GM15510 (cell line): ENCODE measurements around the gene WNT5B.

Experiments
- POLR2A ChIP-seq: IDR thresholded peaks from 3 replicates; pipeline ENCODE4 v1.6.1; 2011; ENCODE audit warnings: borderline replicate concordance; ENCODE audit not compliant: insufficient read length; ENCODE audit errors: extremely low read depth

The WNT5B gene

DNA sequence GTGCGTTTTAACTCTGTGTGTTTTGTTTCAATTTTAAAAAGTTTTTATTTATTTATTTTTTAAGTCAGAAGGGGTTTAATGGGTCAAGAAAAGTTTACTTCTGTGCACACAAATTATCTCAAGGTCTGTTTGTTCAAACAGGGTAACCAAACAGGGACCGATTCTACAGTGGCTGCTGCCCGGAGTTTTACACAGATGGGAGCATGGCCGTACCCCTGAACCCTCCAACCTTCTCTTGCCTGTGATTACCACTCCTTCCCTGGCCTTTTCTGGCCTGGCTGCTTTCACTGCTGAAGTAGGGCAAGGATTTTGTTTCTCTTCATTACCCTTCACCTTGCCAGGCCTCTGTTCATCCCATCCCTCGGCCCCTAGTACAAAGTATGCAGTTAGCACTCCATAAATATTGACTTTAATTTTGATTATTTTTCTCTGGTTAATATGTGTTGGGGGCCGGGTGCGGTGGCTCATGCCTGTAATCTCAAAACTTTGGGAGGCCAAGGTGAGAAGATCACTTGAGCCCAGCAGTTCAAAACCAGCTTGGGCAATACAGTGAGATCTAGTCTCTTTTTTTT lies 18.9 kb upstream of the WNT5B start:
- no peak for TF ChIP-seq POLR2A

- TF ChIP-seq POLR2A, result no peak
Observed at GRCh38 chr12:1611803-1612572, 17.0 kb upstream of the WNT5B start.

GRCh38 chr12:1613860-1614259 lies 15.2 kb upstream of the WNT5B start:
- TF ChIP-seq POLR2A, result no peak

DNA sequence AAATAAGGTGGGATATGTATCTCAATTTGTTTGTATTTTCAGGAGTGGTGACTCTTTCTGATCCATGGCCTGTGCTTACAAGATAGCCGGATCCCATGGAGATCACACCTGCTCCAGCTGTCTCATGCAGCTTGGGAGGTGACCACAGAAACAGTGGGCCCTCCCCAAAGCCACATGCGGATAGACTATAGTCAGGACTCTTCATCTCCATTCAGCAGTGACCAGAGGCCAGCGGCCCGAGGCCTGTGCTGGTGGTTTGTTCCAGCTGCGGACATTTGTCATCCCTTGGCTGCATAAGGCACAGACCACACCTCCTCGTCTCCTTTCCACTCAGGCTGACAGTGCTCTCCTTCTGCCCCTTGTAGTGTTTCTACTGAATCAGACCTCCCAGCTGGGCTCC lies 14.7 kb upstream of the WNT5B start:
- no peak for TF ChIP-seq POLR2A

- no peak for TF ChIP-seq POLR2A
Observed at GRCh38 chr12:1616233-1617066, 12.6 kb upstream of the WNT5B start.

GRCh38 chr12:1618489-1618888 lies 10.5 kb upstream of the WNT5B start:
- TF ChIP-seq POLR2A, result no peak

DNA sequence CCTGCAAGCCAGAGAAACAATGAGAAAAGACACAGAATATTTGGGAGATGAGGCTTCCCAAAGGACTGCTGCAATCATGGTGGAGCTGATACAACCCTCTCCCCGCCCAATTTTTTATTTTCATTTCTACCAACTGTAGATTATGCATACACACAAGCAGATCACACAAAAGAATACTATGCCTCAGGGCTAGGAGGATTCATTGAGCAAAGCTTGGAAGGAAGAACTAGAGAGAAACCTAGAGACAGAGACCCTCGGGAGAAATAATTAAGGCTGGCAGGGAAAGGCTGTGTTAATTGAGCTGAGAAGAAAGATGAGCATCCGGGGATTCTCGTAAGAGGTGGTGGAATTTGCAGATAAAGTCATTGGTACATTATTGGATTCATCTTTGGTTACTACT lies 9.9 kb upstream of the WNT5B start:
- no peak for TF ChIP-seq POLR2A

- TF ChIP-seq POLR2A, result no peak
Observed at GRCh38 chr12:1619587-1619986, 9.4 kb upstream of the WNT5B start.

DNA sequence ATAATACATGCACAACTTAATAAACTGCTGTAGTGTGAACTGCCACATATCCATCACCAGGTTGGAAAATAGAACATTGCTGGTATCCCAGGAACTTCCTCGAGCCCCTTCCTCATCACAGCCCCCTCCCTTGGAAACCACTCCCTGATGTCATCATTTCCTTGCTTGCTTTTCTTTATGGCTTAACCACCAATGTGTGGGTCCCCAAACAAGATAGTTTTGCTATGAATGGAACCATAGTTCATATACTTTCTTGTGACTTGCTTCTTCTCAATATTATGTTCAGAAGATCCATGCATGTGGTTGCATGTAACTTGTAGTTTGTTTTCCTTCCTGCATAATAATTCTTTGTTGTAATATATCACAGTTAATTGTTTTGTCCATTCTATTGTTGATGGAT lies 8.9 kb upstream of the WNT5B start:
- TF ChIP-seq POLR2A, result no peak

- TF ChIP-seq POLR2A, result no peak
Observed at GRCh38 chr12:1622406-1622805, 6.6 kb upstream of the WNT5B start.

GRCh38 chr12:1629338-1630132 lies 504 bp downstream of the WNT5B start:
- no peak for TF ChIP-seq POLR2A

- TF ChIP-seq POLR2A, result no peak
Observed at GRCh38 chr12:1630133-1630826, 1.2 kb downstream of the WNT5B start.

- no peak for TF ChIP-seq POLR2A
Observed at GRCh38 chr12:1630827-1631591, 2.0 kb downstream of the WNT5B start.
